ENCODE results near the gene GNAI1.

GNAI1 gene

GRCh38 chr7:80213814-80214213 lies 79.2 kb downstream of the GNAI1 start:
- no peak for DNase-seq
- Histone ChIP-seq H3K36me3 (peaks cover 22 to 38% (median 25%) of the 10 kb centered on the region in 3 donors), H3K4me1 (no peaks in the 10 kb centered on the region), H3K9me3 (no peaks in the 10 kb centered on the region), H3K27me3 (no peaks in the 10 kb centered on the region), H3K27ac (no peak overlapping the region), H3K4me3 (no peak overlapping the region)
- intact Hi-C loops (cut with DNase I; ENCODE audit: low total_unique reads): no loop called here
- TF ChIP-seq CTCF (IDR thresholded peaks at IDR 0.05): no peak

- TF ChIP-seq CTCF (IDR thresholded peaks at IDR 0.05): no peak
- Histone ChIP-seq H3K4me3 (no peak overlapping the region), H3K27me3 (no peaks in the 10 kb centered on the region), H3K36me3 (peaks cover 22 to 38% (median 25%) of the 10 kb centered on the region in 3 donors), H3K9me3 (no peaks in the 10 kb centered on the region), H3K4me1 (no peaks in the 10 kb centered on the region), H3K27ac (no peak overlapping the region)
- no peak for DNase-seq
- intact Hi-C loops (cut with DNase I; ENCODE audit: low total_unique reads): no loop called here
These were observed 81.1 kb downstream of the GNAI1 start for GRCh38 chr7:80215734-80216133.

GRCh38 chr7:80216996-80217842 lies 82.6 kb downstream of the GNAI1 start:
- no peak for TF ChIP-seq CTCF (IDR thresholded peaks at IDR 0.05)
- H3K27ac ChIP-seq: no peak overlapping the region
- peaks cover 8 to 28% (median 17%) of the 10 kb centered on the region in 3 donors for H3K36me3 ChIP-seq
- peaks cover 0 to 4% (median 0%) of the 10 kb centered on the region in 4 donors for H3K4me1 ChIP-seq
- H3K27me3 ChIP-seq: no peaks in the 10 kb centered on the region
- intact Hi-C loops (cut with DNase I; ENCODE audit: low total_unique reads): no loop called here
- no peak overlapping the region for H3K4me3 ChIP-seq
- H3K9me3 ChIP-seq: no peaks in the 10 kb centered on the region
- no peak for DNase-seq

GRCh38 chr7:80218723-80219122 lies 84.1 kb downstream of the GNAI1 start:
- no peak for DNase-seq
- Histone ChIP-seq H3K36me3 (peaks cover 3 to 17% (median 9%) of the 10 kb centered on the region in 3 donors), H3K4me1 (peaks cover 0 to 4% (median 0%) of the 10 kb centered on the region in 4 donors), H3K4me3 (no peak overlapping the region), H3K27me3 (no peaks in the 10 kb centered on the region), H3K27ac (no peak overlapping the region), H3K9me3 (no peaks in the 10 kb centered on the region)
- intact Hi-C loops (cut with DNase I; ENCODE audit: low total_unique reads): no loop called here
- TF ChIP-seq CTCF (IDR thresholded peaks at IDR 0.05): no peak

GRCh38 chr7:80220022-80220634 lies 85.5 kb downstream of the GNAI1 start:
- no peak for DNase-seq
- Histone ChIP-seq H3K4me1 (peaks cover 0 to 7% (median 0%) of the 10 kb centered on the region in 4 donors), H3K27ac (no peak overlapping the region), H3K27me3 (no peaks in the 10 kb centered on the region), H3K9me3 (no peaks in the 10 kb centered on the region), H3K4me3 (no peak overlapping the region), H3K36me3 (peaks cover under 1 to 5% (median 3%) of the 10 kb centered on the region in 3 donors)
- no peak for TF ChIP-seq CTCF (IDR thresholded peaks at IDR 0.05)
- intact Hi-C loops (cut with DNase I; ENCODE audit: low total_unique reads): no loop called here

Measured in tibial artery (tissue), 4 donors.